GM18858 (cell line): Measurements from ENCODE around the gene CELSR3.
A peak's percentile ranks its signal among the peaks of the same experiment; 100 is the strongest.

Experiments used
- ATAC-seq: cut with Tn5 transposase; IDR thresholded peaks from one replicate; pipeline ENCODE4 v1.9.1; 2021; ENCODE audit not compliant: unreplicated experiment

The CELSR3 gene

DNA sequence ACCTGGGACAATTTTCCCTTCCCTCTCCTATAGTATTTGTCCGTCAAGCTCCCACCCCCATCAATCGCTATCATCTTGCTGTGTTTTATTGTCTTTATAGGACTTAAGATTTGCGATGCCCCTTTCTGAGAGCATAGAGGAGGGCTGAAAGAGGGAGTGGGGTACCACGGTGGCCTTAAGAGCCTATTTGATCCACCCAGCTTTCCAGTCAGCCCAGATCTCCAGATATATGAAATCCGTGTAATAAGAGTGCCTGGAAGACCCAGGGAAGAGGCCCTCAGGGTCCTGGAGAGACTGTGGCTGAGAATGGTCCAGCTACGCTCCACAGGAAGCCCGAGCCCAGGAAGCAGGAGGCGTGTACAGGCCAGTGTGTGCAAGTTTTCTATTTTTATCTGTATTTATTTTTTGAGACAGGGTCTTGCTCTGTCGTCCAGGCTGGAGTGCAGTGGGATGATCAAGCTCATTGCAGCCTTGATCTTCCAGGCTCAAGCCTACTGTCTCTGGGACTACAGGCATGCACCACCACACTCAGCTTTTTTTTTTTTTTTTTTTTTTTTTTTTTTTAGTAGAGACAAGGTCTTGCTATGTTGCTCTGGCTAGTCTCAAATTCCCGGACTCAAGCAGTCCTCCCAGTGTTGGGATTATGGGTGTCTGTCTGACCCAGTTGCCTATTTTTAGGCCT lies 24.0 kb upstream of the CELSR3 start:
- ATAC-seq = no peak

DNA sequence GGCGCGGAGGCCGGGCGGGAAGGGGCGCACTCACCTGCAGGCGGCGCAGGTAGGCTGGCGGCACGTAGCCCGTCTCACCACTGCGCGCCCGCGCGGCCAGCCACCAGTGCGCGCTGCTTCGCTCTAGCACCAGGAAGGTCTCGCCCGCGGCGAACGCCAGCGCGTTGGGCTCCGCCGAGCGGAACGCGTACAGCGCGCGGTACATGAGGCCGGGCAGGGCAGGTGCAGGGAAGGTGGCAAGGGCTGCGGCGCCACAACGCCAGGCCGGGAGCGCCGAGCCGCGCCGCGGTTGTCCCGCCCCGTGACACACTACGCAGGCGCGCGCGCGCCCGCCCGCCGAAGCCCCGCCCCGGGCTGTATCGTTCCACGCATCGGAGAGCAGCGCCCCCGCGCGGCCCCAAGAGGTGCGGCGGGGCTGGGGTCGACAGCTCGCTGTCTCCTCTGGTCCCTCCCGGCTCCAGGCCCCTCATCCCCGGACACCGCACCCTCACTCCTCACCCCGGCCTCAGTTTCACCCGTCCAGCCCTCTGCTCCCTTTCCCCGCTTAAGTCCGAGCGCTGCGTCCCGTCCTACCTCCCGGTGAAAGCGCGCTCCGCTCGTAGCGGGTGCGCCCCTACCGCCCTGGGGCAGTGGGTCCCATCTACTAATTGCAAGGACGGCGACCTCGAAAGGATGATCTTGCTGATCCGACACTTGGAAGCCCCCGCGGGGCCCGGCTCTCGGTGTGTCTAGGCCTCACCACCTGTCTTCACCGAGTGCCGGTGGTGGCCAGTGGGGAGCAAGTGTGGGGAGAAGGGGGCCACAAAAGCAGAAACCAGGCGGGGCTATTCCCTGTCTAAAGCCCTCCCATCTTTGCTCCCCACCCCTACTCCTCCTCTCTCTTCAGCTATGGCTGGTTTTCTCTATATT lies 23.2 kb upstream of the CELSR3 start, which contains the start of gene NCKIPSD:
NCKIPSD (minus strand) TSS at position 313 of the 909 bp plus-strand sequence; CDS start at position 205, 108 bp downstream.
- peak; percentile 64 for ATAC-seq

DNA sequence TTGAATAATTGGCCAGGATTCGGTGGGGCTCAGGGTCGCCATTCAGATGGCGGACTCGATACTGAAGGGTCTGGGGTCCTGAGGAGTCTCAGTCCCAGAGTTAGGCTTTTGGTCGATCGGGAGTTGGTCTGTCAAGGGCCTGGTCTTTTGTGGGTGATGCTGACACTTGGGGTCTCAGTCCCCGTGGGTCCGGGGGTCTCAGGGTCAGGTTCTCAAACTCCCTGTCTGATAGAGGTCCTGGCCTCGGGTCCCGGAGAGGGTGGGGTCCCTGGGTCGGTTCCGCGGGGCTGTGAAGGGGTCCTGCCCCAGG lies 22.6 kb upstream of the CELSR3 start:
- ATAC-seq = no peak

DNA sequence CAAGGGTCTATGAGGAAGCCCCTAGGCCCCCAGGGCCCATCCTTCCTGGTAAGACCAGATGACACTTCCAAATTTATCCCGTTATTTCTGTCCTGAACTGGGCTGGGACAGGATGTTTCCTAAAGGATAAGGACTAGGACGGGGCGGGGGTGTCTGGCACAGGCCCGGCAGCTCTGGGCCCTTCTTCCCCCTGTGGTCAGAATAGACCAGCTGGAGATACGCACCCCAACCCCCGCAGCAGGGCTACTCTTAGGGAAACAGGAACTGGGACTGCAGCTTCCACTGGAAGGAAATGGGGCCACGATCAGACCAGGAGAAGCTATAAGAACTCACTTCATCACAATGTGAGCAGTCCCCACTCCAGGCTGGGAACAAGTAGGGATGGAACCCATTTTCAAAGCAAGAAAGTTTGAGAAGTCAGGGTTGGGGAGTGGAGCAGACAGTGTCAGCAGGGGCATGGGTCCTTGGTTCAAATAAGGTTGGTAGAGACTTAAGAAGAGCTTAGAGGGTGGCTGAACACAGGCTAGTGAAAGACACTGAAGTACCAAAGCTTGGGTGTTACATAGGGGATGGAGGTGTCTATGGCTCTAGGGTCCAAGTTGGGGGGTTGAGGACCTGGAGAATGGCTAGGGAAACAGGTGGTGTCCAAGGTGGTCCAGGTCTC lies 21.9 kb upstream of the CELSR3 start:
- ATAC-seq = no peak

DNA sequence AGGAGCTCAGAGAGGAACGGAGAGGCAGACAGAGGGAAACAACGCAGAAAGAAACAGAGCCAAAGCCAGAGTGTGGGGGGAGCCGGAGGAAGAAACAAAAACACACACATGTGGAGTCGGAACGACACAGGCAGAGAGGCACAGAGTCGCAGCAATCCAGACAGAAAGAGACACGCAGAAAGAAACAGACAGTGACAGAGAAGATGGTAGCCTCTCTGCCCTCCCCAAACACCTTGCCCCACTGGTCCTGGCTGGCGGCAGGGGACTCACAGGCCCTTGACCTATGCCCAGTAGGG lies 21.3 kb upstream of the CELSR3 start:
- ATAC-seq = no peak

DNA sequence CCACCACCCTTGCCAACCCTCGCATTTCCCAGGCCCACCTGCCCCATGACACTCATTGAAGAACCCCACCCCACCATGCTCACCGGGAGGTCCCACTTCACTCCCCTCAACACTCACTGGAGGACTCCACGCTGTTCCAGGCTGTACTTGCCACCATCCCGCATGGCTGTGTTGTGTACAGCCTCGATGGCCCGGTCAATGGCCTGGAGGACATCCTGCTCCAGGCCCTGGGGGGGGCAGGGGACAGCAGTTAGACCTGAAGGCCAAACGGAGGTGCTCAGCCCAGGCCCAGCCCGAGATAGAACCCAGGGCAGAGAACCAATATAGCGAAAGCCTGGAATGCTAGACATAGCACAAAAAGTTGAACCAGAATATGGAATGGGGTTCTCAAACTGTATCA lies 20.1 kb upstream of the CELSR3 start:
- ATAC-seq = no peak

DNA sequence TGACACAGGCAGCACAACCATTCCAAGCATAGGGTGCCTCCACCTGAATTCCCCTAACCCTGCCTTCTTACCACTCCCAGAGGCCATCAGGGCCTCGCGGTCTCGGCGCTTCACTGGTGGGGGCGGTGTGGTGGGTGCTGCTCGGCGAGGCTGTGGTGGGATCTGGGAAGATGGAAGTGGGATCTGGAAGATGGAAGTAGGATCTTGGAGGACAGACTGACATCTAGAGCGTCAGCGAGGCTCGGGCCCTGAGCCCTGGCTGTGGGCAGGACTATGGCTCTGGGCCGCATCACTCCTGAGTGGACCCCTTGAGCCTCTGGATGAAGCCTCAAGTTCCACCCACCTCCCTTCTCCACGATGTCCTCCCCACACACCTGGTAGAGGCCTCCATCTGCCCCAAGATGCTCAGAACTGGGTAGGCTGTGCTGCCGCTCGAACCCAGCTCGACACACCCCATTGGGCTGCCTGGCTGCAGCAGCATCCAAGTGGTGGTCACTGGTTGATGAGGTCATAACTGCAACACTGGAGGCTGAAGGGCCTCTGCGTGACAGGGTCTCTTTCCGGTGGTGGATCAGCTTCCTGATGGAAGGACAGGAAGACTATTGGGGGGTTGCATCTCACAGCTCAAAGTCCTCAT lies 19.4 kb upstream of the CELSR3 start:
- ATAC-seq = no peak

DNA sequence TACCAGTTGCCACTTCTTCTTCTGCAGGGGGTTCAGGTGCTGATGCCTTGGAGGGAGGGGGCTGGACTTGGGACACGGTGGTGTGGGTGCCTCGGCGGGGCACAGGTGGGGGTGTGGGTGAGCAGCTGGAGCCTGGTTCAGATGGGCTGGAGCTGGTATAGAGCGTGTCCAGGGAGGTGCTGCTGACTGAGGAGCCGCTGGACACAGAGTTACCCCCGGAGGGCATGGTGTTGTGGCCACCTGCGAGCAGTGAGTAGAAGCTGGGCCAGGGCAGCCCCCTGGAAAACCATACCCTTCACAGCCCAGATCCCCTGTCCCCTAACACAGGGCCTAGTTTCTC lies 18.8 kb upstream of the CELSR3 start:
- no peak for ATAC-seq

DNA sequence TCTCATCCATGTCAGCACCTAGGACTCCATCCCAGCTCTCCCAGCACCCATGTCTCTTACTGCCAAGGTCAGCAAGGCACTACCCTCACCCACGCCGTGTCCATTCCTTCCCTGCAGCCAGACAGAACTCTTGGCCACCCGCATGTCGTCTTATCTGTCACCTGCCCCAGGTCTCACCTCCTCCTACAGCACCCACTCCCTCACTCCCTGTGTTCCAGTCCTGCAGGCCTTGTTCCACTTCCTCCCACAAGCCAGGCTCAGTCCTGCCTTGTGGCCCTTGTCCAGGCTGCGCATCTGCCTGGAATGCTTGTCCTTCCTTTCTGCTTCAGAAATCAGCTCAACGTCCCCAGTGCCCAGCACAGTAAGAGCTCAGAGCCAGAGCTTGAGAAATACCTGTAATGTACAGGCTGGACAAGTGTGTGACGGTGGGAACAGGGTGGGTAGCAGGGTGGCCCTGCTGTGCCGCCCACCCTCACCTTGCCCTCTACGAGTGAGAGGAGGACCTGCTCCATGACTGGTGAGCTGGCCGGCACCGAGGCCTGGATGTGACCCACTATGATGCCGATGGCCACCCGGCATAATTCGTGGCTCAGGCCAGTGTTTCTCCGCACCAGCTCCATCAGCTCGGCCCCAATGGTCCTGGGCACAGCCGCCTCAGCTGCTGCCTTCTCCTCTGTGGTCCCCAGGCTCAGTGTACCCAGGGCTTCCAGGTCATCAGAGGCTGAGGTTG lies 18.3 kb upstream of the CELSR3 start:
- no peak for ATAC-seq

DNA sequence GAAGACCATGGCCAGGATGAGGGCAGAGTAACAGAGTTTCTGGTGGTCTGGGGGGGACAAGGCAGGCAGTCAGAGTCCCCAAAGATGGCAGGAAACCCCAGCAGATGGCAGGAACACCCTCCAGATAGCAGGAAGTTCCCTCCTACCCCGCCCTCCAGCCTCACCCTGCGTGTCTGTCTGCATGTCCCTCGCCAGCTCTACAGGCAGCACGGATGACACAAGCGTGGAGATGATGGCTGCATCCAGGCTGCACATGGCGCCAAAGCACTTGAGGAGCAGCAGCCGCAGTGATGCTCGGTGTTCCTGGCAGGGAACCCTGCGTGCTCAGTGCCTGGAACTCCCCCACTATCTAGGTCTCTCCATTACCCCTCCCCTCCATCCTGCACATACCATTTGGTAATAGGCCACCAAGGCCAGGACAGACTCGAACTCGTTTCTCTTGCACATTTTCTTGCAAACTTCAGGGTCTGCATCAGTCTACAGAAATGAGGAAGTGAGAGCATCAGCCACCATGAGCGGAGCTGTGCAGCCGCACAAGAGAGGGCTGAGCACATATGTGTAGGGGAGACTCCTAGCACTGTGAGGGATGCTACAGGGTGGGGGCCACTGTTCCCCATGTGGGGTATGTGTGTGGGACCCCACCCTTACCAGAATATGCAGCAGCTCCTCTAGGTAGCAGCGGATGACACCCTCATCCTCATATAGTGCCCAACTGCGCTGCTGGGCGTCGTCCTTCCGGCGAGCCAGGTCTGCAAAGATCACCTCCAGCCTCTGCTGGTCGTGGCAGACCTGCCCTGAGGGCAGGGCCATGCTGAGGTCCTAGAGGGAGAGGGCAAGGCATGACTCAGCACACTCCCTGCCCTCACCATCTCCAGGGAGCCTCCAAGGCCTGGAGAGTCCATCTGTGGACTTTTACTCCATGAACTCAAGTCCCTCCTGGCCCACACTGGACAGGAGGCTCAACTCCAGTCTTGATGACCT lies 17.0 kb upstream of the CELSR3 start:
- no peak for ATAC-seq

DNA sequence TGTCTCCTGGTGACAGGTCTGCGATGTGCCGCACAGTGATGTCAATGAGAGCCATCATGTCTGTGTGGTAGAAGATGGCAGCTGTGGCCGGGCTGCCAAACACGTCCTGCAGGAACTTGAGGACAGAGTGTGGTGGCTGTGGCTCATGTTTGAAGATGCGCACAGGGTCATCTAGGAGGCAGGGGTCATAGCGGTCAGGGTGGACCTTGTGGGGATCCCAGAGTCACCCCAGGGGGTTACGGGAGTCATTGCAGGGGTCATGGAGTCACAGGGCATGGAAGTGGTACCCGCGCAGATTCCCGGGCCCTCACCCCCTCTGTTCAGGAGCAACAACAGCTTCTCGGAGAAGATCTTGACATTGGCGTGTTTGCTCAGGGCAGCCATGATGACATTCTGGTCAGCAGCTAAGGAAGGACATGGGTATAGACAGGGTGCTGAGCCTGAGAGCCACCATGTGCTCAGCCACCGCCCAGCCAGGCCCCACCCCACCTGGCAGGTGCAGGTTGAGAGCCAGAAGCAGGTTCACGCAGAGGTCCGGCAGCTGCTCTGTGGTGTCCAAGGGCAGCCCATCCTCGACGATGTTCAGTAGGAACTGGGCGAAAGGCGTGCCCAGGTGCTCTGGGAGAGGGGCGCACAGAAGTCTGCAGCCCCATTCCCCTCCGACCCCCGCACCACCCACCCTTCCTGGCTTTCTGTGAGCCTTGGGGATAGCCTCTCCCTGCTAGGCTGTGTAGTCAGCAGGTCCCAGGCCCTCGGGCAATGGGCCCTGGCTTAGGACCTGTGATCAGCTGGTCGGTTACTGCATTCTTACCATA lies 16.1 kb upstream of the CELSR3 start:
- no peak for ATAC-seq

DNA sequence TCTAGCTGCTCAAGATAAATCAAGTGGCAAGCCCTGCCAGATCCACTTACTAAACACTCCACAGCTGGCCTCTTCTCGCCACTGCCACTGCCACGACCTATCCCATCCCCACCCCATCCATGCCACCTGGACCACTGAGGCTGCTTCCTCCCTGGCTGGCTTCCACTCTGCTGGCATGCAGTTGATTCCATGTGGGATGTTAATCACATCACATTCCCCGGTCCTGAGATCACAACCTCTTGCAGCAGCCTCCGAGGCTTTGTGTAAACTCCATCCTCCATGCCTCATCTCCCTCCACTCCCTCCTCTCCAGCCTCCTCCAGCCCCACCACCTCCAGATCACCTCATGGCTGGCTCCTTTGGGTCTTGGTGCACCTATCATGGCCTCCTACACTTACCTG lies 15.4 kb upstream of the CELSR3 start:
- ATAC-seq = no peak

DNA sequence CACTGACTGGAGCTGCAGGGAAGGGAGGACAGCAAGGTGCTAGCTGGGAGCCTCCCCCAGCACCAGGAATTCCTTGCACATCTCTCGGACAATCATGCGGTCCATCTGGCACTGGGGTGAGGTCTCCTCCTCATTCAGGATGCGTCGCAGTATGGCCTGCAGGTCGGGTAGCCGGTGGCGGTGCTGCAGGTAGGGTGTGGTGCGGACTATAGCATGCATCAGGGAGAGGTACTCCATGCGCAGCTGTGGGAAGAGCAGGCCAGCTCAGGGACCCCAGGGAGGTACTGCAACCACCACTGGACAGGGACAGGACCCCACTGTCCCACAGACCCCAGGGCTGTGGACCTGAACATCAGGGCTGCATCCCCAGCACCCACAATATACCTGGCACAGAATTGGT lies 11.8 kb upstream of the CELSR3 start:
- no peak for ATAC-seq

DNA sequence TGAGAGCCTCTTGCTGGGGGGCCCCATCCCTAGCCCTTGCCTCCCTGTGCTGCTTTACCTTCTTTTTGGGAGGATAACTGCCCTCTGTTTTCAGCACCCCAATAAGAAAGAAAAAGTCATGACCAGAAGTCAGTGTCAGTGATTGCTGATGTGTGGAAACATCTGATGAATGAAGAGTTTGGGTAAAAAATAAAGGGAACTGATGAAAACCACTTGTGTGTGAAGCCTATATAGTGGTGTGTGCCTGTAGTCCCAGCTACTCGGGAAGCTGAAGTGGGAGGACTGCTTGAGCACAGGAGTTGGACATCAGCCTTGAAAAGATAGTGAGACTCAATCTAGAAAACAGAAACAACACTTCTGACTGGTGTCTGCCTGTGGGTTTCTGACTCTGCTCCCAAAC lies 9.8 kb upstream of the CELSR3 start:
- ATAC-seq = no peak

DNA sequence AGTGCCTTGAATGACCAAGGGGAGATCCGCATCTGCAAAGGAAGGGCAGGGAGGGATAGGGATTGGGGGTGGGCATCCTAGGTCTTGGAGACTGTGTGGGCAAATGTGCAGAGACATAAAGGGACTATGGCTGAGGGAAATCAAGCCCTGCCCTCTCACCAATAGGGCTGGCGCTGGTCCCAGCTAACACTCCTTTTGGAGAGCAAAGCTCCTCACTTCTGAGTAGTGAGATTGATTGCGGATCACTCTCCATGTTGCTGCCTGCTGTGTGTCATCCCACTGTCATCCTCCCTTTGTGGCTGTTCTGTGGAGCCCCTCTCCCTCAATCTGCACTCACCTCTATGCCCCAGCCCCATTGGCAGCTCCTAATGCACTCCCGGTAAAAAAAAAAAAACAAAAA lies 2.2 kb upstream of the CELSR3 start:
- no peak for ATAC-seq

DNA sequence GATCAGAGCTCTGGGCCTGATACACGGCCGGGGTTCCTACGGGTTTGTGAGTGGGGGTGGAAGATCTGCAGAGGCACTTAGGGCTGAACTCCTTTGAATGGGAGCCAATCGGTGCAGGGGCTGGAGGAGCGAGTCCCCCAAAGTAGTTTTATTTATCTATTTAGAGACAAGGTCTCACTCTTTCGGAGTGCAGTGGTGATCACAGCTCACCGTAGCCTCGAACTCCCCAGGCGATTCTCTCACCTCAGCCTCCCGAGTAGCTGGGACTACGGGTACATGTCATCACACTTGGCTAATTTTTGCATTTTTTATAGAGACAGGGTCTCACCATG lies 1.6 kb upstream of the CELSR3 start:
- ATAC-seq = no peak

DNA sequence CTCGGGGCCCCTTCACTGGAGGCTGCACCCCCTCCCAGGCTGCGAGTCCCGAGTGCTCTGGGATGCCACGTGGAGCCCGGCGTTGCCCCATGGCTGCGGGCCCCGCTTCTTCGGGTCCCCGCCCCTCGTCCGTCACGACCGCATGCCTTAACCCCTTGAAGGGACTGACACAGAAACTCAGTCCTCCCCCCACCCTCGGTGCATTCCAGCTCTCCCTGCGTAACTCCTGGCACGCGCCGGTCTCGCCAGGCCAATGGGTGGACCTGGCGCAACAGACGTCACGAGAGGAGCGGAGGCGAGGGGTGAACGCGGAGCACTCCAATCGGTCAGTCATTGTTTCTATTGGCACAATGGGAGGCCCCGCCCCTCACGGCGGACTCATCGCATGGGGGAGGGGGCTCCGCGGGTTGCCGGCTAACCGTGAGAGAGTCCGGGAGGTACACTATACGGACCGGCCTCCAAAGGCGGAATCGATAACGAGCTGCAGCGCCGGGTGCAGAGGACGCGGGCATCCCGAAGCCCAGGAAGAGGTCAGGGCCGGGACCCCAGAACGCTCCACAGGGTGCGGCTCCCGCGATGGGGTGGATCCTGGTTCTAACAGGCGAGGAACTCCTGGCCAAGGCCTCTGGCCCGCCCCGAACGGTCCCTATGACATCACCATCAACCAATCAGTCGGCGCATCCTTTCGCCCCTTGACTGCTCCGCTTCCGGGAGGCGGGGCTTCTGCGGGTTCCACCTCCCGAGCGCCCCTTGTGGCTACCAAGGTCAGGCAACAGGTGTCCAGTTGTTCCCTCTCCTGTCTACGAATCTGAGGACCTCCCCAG lies 1.0 kb upstream of the CELSR3 start:
- peak; percentile 66 for ATAC-seq

DNA sequence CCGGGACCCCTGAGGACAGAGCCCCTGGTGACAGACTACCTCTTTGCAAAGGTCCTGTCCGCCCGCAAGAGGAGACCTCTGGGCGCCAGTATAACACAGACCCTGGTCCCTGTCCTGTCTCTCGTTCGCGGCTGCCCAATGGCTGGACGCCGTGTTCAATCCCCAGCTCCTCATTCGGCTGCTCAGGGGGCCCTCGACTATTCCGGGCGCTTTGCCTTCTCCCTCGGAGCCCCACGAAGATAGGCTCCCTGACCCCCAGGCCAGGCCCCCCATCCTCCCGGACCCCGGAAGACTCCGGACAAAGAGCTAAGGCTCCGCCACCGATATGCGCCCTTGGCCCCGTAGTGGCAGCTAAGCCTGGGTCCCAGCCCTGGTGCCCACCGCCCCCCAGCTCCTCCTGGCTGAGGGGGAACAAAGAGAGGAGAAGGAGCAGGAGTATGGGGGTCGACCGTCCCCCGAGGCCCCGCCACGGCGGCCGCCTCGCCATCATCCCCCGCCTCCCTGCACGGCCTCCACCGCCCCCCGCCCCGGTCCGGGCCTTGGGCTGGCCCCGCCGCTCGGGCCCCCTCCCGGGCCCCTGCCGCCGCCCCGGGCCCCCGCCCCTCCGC lies 437 bp downstream of the CELSR3 start:
- ATAC-seq = no peak
